ENCODE data around the gene DYNC1LI1. TPM values are rescaled to one million over a fixed set of nuclear protein-coding genes. Genes with fewer than 3 reads are reported as not detected.
"Not testable (repeated sequence)": the region's sequence is repeated elsewhere in the genome, so short reads cannot be mapped to it uniquely, and the experiment has no call there.

Gene DYNC1LI1
- polyA plus RNA-seq, 1 experiment, result 53.4 TPM

GRCh38 chr3:32591186-32591585, 20.5 kb upstream of the DYNC1LI1 start:
- Histone ChIP-seq H3K27me3 (ENCODE audit: control insufficient read depth, insufficient read depth, low read length) (peaks cover 7% of the 10 kb centered on the region), H3K9me3 (ENCODE audit: control insufficient read depth, insufficient read depth, low read length) (no peaks in the 10 kb centered on the region; the same call in 1 of the 2 replicates), H3K4me3 (ENCODE audit: low read depth, low read length) (no peak overlapping the region), H3K27ac (ENCODE audit: low read depth, low read length) (no peak overlapping the region)
- DNase-seq (ENCODE audit: low read depth, low spot score), result no peak
- TF ChIP-seq CTCF (IDR thresholded peaks at IDR 0.05; ENCODE audit: low read depth, low read length), result no peak
- CTCF ChIA-PET, result no interaction called here
- POLR2A ChIA-PET, result no interaction called here

- ChIA-PET POLR2A (no interaction called here), CTCF (no interaction called here)
- TF ChIP-seq CTCF (IDR thresholded peaks at IDR 0.05; ENCODE audit: low read depth, low read length), result no peak
- no peak overlapping the region for H3K27ac ChIP-seq (ENCODE audit: low read depth, low read length)
- peaks cover 7% of the 10 kb centered on the region for H3K27me3 ChIP-seq (ENCODE audit: control insufficient read depth, insufficient read depth, low read length)
- no peak overlapping the region for H3K4me3 ChIP-seq (ENCODE audit: low read depth, low read length)
- no peak for DNase-seq (ENCODE audit: low read depth, low spot score)
- H3K9me3 ChIP-seq (ENCODE audit: control insufficient read depth, insufficient read depth, low read length), result no peaks in the 10 kb centered on the region
Observed at GRCh38 chr3:32586356-32586755, 15.7 kb upstream of the DYNC1LI1 start.

- DNase-seq (ENCODE audit: low read depth, low spot score), result no peak
- no peak overlapping the region for H3K4me3 ChIP-seq (ENCODE audit: low read depth, low read length)
- TF ChIP-seq CTCF (IDR thresholded peaks at IDR 0.05; ENCODE audit: low read depth, low read length), result no peak
- H3K9me3 ChIP-seq (ENCODE audit: control insufficient read depth, insufficient read depth, low read length), result no peaks in the 10 kb centered on the region
- H3K27ac ChIP-seq (ENCODE audit: low read depth, low read length), result no peak overlapping the region
- ChIA-PET POLR2A (no interaction called here), CTCF (interaction anchor here (0.6 kb wide), 1 partner anchor 1058 kb away, joined by 4 read pairs; no protein-coding TSS in a partner anchor)
- H3K27me3 ChIP-seq (ENCODE audit: control insufficient read depth, insufficient read depth, low read length), result no peaks in the 10 kb centered on the region
Observed at GRCh38 chr3:32584660-32585059, 14.0 kb upstream of the DYNC1LI1 start.

GRCh38 chr3:32583708-32584107, 13.1 kb upstream of the DYNC1LI1 start:
- TF ChIP-seq CTCF (IDR thresholded peaks at IDR 0.05; ENCODE audit: low read depth, low read length), result no peak
- CTCF ChIA-PET, result no interaction called here
- no peak for DNase-seq (ENCODE audit: low read depth, low spot score)

GRCh38 chr3:32578669-32579068, 8.0 kb upstream of the DYNC1LI1 start:
- POLR2A ChIA-PET; CTCF ChIA-PET; H3K4me3 ChIP-seq (ENCODE audit: low read depth, low read length); DNase-seq (ENCODE audit: low read depth, low spot score); H3K27me3 ChIP-seq (ENCODE audit: control insufficient read depth, insufficient read depth, low read length); H3K9me3 ChIP-seq (ENCODE audit: control insufficient read depth, insufficient read depth, low read length); H3K27ac ChIP-seq (ENCODE audit: low read depth, low read length): not testable (repeated sequence)

More at GRCh38 chr3:32583708-32584107, 13.1 kb upstream of the DYNC1LI1 start:
- H3K4me3 ChIP-seq (ENCODE audit: low read depth, low read length), result no peak overlapping the region
- no peaks in the 10 kb centered on the region; the same call in 1 of the 2 replicates for H3K9me3 ChIP-seq (ENCODE audit: control insufficient read depth, insufficient read depth, low read length)
- no peaks in the 10 kb centered on the region for H3K27me3 ChIP-seq (ENCODE audit: control insufficient read depth, insufficient read depth, low read length)
- POLR2A ChIA-PET, result no interaction called here
- no peak overlapping the region for H3K27ac ChIP-seq (ENCODE audit: low read depth, low read length)

Data from AG04450 (cell line).